WERI-Rb-1 (cell line): Measurements from ENCODE around the gene HOXA4.

Experiments
- DNase-seq: peaks from one replicate; pipeline ENCODE4 v3.0.0-alpha.2; 2020
- H3K27ac ChIP-seq: fragments of 250-450 bp; sonication (Bioruptor Pico); 2 replicates; pipeline ENCODE4 v1.5.1; 2020; ENCODE audit warnings: mild to moderate bottlenecking, moderate library complexity
- H3K27me3 ChIP-seq: fragments of 250-450 bp; sonication (Bioruptor Pico); 2 replicates; pipeline ENCODE4 v1.5.1; 2021; ENCODE audit warnings: mild to moderate bottlenecking, low read depth, moderate library complexity; ENCODE audit not compliant: insufficient read depth, severe bottlenecking
- H3K36me3 ChIP-seq: fragments of 250-450 bp; sonication (Bioruptor Pico); 2 replicates; pipeline ENCODE4 v1.5.1; 2020; ENCODE audit warnings: mild to moderate bottlenecking, moderate library complexity
- H3K4me3 ChIP-seq: 2 replicates; pipeline ENCODE4 v1.5.1; 2011; ENCODE audit warnings: low read depth, mild to moderate bottlenecking, control low read depth, low read length
- H3K9me3 ChIP-seq: fragments of 250-450 bp; sonication (Bioruptor Pico); 2 replicates; pipeline ENCODE4 v1.5.1; 2021; ENCODE audit warnings: mild to moderate bottlenecking, moderate library complexity; ENCODE audit not compliant: severe bottlenecking
- TF ChIP-seq, protein P1 (sequence below): IDR thresholded peaks from 2 replicates; pipeline ENCODE4 v1.5.1; 2011; ENCODE audit warnings: low read depth, mild to moderate bottlenecking, control low read depth, inconsistent platforms, low read length

HOXA4 gene

DNA sequence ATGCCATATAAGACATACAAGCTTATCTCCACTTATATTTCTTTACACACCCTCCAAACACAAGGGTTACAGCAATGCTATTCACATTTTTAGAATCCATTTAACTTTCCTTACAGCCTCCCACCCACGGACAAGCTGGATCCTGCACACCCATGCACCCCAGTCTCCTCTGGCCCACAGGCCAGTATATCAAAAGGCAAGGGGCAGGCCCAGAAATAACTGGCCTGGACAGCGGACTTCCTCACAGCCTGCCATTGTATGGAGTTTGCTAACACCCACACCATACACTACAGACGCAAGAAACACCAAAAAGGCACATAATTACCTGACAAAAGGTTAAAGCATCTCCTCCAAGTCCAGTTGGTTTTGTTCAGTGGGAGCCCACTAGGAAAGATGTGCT lies 12.0 kb downstream of the HOXA4 start:
- DNase-seq, result no peak
- no peak overlapping the region for H3K4me3 ChIP-seq
- no peaks in the 10 kb centered on the region for H3K9me3 ChIP-seq
- no peaks in the 10 kb centered on the region for H3K36me3 ChIP-seq
- H3K27me3 ChIP-seq, result peaks cover 65% of the 10 kb centered on the region
- H3K27ac ChIP-seq, result no peak overlapping the region
- TF ChIP-seq, protein P1, sequence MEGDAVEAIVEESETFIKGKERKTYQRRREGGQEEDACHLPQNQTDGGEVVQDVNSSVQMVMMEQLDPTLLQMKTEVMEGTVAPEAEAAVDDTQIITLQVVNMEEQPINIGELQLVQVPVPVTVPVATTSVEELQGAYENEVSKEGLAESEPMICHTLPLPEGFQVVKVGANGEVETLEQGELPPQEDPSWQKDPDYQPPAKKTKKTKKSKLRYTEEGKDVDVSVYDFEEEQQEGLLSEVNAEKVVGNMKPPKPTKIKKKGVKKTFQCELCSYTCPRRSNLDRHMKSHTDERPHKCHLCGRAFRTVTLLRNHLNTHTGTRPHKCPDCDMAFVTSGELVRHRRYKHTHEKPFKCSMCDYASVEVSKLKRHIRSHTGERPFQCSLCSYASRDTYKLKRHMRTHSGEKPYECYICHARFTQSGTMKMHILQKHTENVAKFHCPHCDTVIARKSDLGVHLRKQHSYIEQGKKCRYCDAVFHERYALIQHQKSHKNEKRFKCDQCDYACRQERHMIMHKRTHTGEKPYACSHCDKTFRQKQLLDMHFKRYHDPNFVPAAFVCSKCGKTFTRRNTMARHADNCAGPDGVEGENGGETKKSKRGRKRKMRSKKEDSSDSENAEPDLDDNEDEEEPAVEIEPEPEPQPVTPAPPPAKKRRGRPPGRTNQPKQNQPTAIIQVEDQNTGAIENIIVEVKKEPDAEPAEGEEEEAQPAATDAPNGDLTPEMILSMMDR, result no peak

- H3K36me3 ChIP-seq, result no peaks in the 10 kb centered on the region
- no peak for DNase-seq
- H3K27ac ChIP-seq, result no peak overlapping the region
- TF ChIP-seq, protein P1, result no peak
- H3K27me3 ChIP-seq, result peaks cover 65% of the 10 kb centered on the region
- H3K9me3 ChIP-seq, result no peaks in the 10 kb centered on the region
- no peak overlapping the region for H3K4me3 ChIP-seq
These were observed 12.6 kb downstream of the HOXA4 start for GRCh38 chr7:27117887-27118491.

DNA sequence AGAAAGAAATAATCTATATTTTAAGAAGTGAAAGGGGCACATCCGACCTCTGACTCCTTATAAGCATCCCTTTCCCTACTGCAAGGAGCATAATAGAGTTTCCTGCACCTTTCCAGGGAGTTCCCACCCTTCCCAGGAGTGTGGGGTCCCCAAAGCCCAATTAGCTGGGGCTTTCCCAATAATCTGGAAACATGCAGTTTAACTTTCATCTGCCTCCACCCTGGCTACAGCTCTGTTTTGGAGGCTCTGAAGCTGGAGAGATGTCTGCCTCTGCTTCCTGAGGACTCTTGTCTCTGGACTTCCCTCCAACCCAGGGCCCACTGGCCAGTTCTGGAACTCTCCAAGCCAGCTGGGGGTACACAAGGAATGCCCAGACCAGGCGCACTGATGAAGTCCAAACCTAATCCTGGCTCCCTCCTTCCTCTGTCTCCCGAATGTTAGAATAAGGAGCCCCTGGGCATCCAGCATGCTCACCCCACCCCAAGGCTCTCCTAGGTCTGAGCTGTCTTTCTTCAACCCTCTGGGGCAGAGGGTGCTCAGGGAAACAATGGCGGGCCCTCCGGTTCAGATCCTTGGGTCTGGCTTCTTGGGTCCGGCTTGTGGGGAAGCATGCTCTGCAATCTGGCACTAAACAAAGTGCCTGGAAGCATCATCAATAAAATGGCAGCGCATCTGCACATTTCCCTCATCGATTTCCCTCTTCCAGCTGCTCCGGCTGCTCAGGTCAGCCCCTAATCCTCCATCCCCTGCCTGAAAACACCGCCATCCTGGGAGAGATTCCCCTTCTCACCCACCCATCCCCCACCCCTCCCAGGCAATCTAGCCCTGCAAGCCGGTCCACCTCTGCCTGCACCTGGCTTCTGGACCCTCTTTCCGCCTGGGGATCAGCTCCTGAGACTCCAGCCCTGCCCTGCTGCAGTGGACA lies 13.3 kb downstream of the HOXA4 start:
- no peak overlapping the region for H3K4me3 ChIP-seq
- no peak for DNase-seq
- H3K36me3 ChIP-seq, result no peaks in the 10 kb centered on the region
- no peak overlapping the region for H3K27ac ChIP-seq
- H3K9me3 ChIP-seq, result no peaks in the 10 kb centered on the region
- TF ChIP-seq, protein P1, result no peak
- peaks cover 66% of the 10 kb centered on the region for H3K27me3 ChIP-seq

DNA sequence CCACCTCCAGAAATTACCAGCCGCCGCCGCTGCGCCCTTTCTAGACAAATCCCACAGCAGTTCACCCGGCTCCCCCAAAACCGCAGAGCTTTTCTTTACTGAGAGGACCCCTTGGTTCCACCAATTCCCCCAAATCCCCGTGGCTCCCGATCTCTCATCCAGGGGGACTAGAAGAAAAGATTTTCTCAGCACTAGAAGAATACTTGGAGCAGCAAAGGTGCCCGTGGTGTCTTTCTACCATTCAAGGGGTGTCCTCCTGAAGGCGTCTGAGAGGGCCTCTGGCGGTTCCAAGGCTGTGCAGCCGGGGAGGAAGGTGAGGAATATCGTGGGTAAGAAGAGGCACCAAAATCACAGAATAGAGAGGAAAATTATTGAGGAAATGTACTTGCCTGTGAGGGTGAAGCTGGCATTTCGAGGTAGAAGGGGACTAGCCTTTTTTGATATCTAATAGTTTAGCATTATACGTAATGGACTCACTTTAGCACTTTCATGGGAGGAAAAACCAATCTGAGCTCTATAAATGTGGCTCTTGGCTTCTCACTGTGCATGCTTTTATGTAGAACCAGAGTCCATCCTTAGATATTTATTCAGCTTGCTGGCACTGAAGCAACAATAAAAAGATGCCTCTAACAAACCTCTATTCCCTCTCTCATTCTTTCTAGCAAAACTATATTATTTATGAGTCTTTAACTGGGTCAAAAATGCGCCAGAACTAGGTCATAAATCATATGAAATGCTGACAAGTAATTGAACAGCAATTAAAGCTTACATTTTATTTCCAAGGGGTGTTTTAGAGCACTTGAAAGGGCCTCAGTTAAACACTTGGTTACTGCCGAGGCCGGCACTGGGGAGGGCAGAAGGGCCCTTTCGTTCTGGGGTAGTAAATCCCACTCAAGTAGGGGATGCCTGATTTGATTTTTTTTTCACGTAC lies 14.3 kb downstream of the HOXA4 start:
- TF ChIP-seq, protein P1, result no peak
- Histone ChIP-seq H3K4me3 (no peak overlapping the region), H3K27me3 (peaks cover 64% of the 10 kb centered on the region)

DNA sequence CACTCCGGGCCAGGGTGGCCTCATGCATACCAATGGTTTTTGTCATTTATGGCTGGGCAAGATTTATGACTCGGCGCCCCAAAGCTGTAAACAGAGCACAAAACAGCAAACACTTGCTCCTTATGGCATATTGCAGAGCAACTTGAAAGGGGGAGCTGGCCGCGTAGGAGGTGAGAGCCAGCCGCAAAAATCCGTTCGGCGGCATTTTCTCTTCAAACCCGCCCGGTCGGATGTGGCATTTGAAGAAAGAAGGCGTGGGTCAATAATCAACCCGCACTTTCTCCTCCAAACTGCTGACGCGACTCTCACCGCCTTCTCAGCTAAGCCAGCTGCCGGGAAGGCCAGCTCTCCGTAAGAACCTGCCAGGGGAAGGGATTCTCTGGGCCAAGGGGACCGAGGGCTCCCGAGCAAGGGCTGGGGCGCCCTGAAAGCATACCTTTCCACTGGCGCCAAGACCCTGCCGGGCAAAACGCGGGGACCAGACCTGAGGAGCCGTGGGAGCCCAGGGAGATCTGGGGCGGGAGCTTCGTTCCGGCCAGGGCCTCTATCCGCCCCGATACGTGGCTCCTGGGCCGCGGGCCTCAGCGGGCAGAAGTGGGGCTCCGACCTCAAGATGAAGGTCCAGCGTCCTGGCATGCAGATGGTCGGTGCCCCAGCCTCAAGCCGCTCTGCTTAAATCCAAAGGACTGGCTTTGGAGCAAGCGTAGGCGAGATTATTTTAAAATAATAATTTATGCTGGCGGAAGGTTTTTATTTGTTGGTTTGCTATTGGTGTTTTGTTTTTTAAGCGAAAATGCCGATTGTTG lies 15.1 kb downstream of the HOXA4 start:
- TF ChIP-seq, protein P1, result no peak
- DNase-seq, result no peak

More for the DNA sequence above, 14.3 kb downstream of the HOXA4 start:
- no peak for DNase-seq
- no peak overlapping the region for H3K27ac ChIP-seq
- H3K36me3 ChIP-seq, result no peaks in the 10 kb centered on the region
- no peaks in the 10 kb centered on the region for H3K9me3 ChIP-seq

More for the DNA sequence above, 15.1 kb downstream of the HOXA4 start:
- H3K9me3 ChIP-seq, result no peaks in the 10 kb centered on the region
- H3K36me3 ChIP-seq, result no peaks in the 10 kb centered on the region
- no peak overlapping the region for H3K27ac ChIP-seq
- H3K27me3 ChIP-seq, result peaks cover 63% of the 10 kb centered on the region
- H3K4me3 ChIP-seq, result no peak overlapping the region
